Subcutaneous abdominal adipose tissue (tissue), 5 donors: Measurements from ENCODE around the gene TPM3.
A peak's percentile ranks its signal among the peaks of the same experiment; 100 is the strongest.

Source experiments
- H3K27ac ChIP-seq: one replicate; pipeline ENCODE4 v1.7.0; 2013; ENCODE audit warnings: low read depth, mild to moderate bottlenecking, inconsistent platforms, low read length, moderate library complexity
- H3K27me3 ChIP-seq, 5 donors: one replicate each; pipeline ENCODE4 v1.7.0; 2013; ENCODE audit warnings: low read length in 5 of 5, inconsistent platforms in 1 of 5; ENCODE audit not compliant: control insufficient read depth in 5 of 5, insufficient read depth in 4 of 5
- H3K36me3 ChIP-seq, 5 donors: one replicate each; pipeline ENCODE4 v1.7.0; 2013; ENCODE audit warnings: low read length in 5 of 5; ENCODE audit not compliant: control insufficient read depth in 5 of 5, insufficient read depth in 5 of 5
- H3K4me1 ChIP-seq, 5 donors: one replicate each; pipeline ENCODE4 v1.7.0; 2013; ENCODE audit warnings: low read length in 5 of 5, mild to moderate bottlenecking in 3 of 5, moderate library complexity in 1 of 5; ENCODE audit not compliant: control insufficient read depth in 5 of 5, insufficient read depth in 5 of 5
- H3K4me3 ChIP-seq, 5 donors: one replicate each; pipeline ENCODE4 v1.7.0; 2013; ENCODE audit warnings: low read length in 5 of 5, low read depth in 1 of 5
- H3K9ac ChIP-seq, 5 donors: one replicate each; pipeline ENCODE4 v1.7.0; 2013; ENCODE audit warnings: low read length in 5 of 5, mild to moderate bottlenecking in 4 of 5, moderate library complexity in 3 of 5
- H3K9me3 ChIP-seq, 5 donors: one replicate each; pipeline ENCODE4 v1.7.0; 2013; ENCODE audit warnings: low read length in 5 of 5; ENCODE audit not compliant: control insufficient read depth in 5 of 5
- donor health status: healthy.
- donor health status: healthy.
- donor health status: healthy.
- donor health status: healthy.
- donor health status: healthy.

TPM3 gene

GRCh38 chr1:154186852-154187501, 4.9 kb downstream of the TPM3 start:
- Histone ChIP-seq H3K27ac (no peak overlapping the region), H3K4me1 (peaks cover 0 to 16% (median 11%) of the 10 kb centered on the region in 5 donors), H3K4me3 (no peak overlapping the region), H3K9ac (no peak overlapping the region), H3K36me3 (no peaks in the 10 kb centered on the region), H3K27me3 (peaks cover 0 to 5% (median 0%) of the 10 kb centered on the region in 5 donors), H3K9me3 (no peaks in the 10 kb centered on the region)

- no peak overlapping the region for H3K27ac ChIP-seq
- no peaks in the 10 kb centered on the region for H3K27me3 ChIP-seq
- H3K36me3 ChIP-seq, result no peaks in the 10 kb centered on the region
- H3K4me1 ChIP-seq, result peaks cover 0 to 22% (median 18%) of the 10 kb centered on the region in 5 donors
- no peak overlapping the region for H3K4me3 ChIP-seq
- H3K9me3 ChIP-seq, result no peaks in the 10 kb centered on the region
- no peak overlapping the region for H3K9ac ChIP-seq
Observed at GRCh38 chr1:154186177-154186576, 5.7 kb downstream of the TPM3 start.

- Histone ChIP-seq H3K9me3 (no peaks in the 10 kb centered on the region), H3K27ac (peak overlapping the region; percentile 91), H3K4me1 (peaks cover 5 to 50% (median 44%) of the 10 kb centered on the region in 5 donors), H3K9ac (peak overlapping the region; percentile 79 to 91 (median 85)), H3K27me3 (no peaks in the 10 kb centered on the region), H3K36me3 (peaks cover 0 to 6% (median 0%) of the 10 kb centered on the region in 5 donors), H3K4me3 (peak overlapping the region; percentile 84 to 100 (median 98))
Observed at GRCh38 chr1:154183046-154183915, 8.6 kb downstream of the TPM3 start.

- peak overlapping the region; percentile 79 to 91 (median 85) for H3K9ac ChIP-seq
- H3K4me1 ChIP-seq, result peaks cover 5 to 57% (median 52%) of the 10 kb centered on the region in 5 donors
- no peaks in the 10 kb centered on the region for H3K27me3 ChIP-seq
- H3K9me3 ChIP-seq, result no peaks in the 10 kb centered on the region
- H3K36me3 ChIP-seq, result peaks cover 0 to 6% (median 0%) of the 10 kb centered on the region in 5 donors
- peak overlapping the region; percentile 84 to 100 (median 98) for H3K4me3 ChIP-seq
- peak overlapping the region; percentile 91 for H3K27ac ChIP-seq
Observed at GRCh38 chr1:154182344-154183045, 9.4 kb downstream of the TPM3 start.

- Histone ChIP-seq H3K4me3 (peak overlapping the region; percentile 84 to 100 (median 98)), H3K4me1 (peaks cover 5 to 63% (median 57%) of the 10 kb centered on the region in 5 donors), H3K36me3 (peaks cover 0 to 6% (median 0%) of the 10 kb centered on the region in 5 donors), H3K9ac (peak overlapping the region; percentile 79 to 91 (median 85)), H3K27me3 (no peaks in the 10 kb centered on the region), H3K9me3 (no peaks in the 10 kb centered on the region), H3K27ac (peak overlapping the region; percentile 91)
Observed at GRCh38 chr1:154181944-154182343, 10.0 kb downstream of the TPM3 start.

GRCh38 chr1:154179946-154180687, 11.8 kb downstream of the TPM3 start:
- peaks cover 3 to 13% (median 5%) of the 10 kb centered on the region in 5 donors for H3K36me3 ChIP-seq
- peaks cover 8 to 79% (median 71%) of the 10 kb centered on the region in 5 donors for H3K4me1 ChIP-seq
- no peaks in the 10 kb centered on the region for H3K9me3 ChIP-seq
- no peaks in the 10 kb centered on the region for H3K27me3 ChIP-seq
- no peak overlapping the region for H3K27ac ChIP-seq
- peak overlapping the region in 4 of 5 donors; percentile 3 to 43 (median 24) for H3K4me3 ChIP-seq
- H3K9ac ChIP-seq, result no peak overlapping the region

- Histone ChIP-seq H3K27me3 (no peaks in the 10 kb centered on the region), H3K4me1 (peaks cover 8 to 79% (median 71%) of the 10 kb centered on the region in 5 donors), H3K4me3 (peak overlapping the region in 3 of 5 donors; percentile 8 to 32 (median 19)), H3K9me3 (no peaks in the 10 kb centered on the region), H3K27ac (no peak overlapping the region), H3K9ac (peak overlapping the region in 2 of 5 donors; percentile 35 to 53), H3K36me3 (peaks cover 3 to 19% (median 9%) of the 10 kb centered on the region in 5 donors)
Observed at GRCh38 chr1:154178911-154179811, 12.7 kb downstream of the TPM3 start.

- Histone ChIP-seq H3K27me3 (no peaks in the 10 kb centered on the region), H3K9me3 (no peaks in the 10 kb centered on the region), H3K4me1 (peaks cover 8 to 73% (median 66%) of the 10 kb centered on the region in 5 donors), H3K9ac (peak overlapping the region in 1 of 5 donors; percentile 35), H3K4me3 (no peak overlapping the region), H3K36me3 (peaks cover 4 to 25% (median 11%) of the 10 kb centered on the region in 5 donors), H3K27ac (peak overlapping the region; percentile 52)
Observed at GRCh38 chr1:154178013-154178412, 13.9 kb downstream of the TPM3 start.
